Thyroid gland (tissue), 4 donors: ENCODE measurements around the gene DOK7.

ENCODE experiments used
- CTCF ChIP-seq, 6 experiments: fragments of 200-600 bp in 3 of 6; fragments of 450-650 bp in 3 of 6; sonication (generic) in 3 of 6; IDR thresholded peaks; one replicate each; pipeline ENCODE4 v1.5.1; 2016 to 2019; ENCODE audit warnings: antibody characterized with exemption in 6 of 6, mild to moderate bottlenecking in 2 of 6, inconsistent platforms in 1 of 6, moderate library complexity in 1 of 6
- POLR2A ChIP-seq, 2 donors: fragments of 450-650 bp; IDR thresholded peaks; one replicate each; pipeline ENCODE4 v1.6.1; 2017; ENCODE audit warnings: antibody characterized with exemption in 2 of 2, mild to moderate bottlenecking in 2 of 2, moderate library complexity in 1 of 2

GRCh38 chr4:3442460-3442958, 20.6 kb upstream of the DOK7 start:
- TF ChIP-seq CTCF (IDR thresholded peaks at IDR 0.05): no peak
- no peak for TF ChIP-seq POLR2A (IDR thresholded peaks at IDR 0.05)
